ENCODE data around the gene ITIH5. TPM values are rescaled to one million over a fixed set of nuclear protein-coding genes. Genes with fewer than 3 reads are reported as not detected.

The ITIH5 gene
- total and polyA plus RNA-seq, 2 of the 8 experiments (the other 6 are each of a cell fraction or from before 2014, with no cell fraction given) = 5.8 to 7.6 TPM

GRCh38 chr10:7710446-7710845 lies 43.7 kb upstream of the ITIH5 start:
- H4K91ac ChIP-seq (replicated peaks; ENCODE audit: insufficient read length, low read length) = no peak overlapping the region
- no peaks in the 10 kb centered on the region for H3K79me1 ChIP-seq (ENCODE audit: low read depth, low read length)
- no peaks in the 10 kb centered on the region for H3K9me3 ChIP-seq (ENCODE audit: insufficient read depth in 2 of 2, low read depth in 1 of 2, low read length in 1 of 2)
- H4K5ac ChIP-seq (ENCODE audit: insufficient read length, low read depth, low read length) = no peak overlapping the region
- no peak overlapping the region for H2AFZ ChIP-seq (ENCODE audit: low read length)
- H3K14ac ChIP-seq (ENCODE audit: insufficient read length) = no peak overlapping the region
- H4K20me1 ChIP-seq (replicated peaks in 1 of 2; ENCODE audit: control insufficient read depth in 1 of 2, insufficient read depth in 2 of 2, low read length in 2 of 2) = no peaks in the 10 kb centered on the region
- no peak overlapping the region for H2AK5ac ChIP-seq (ENCODE audit: low read depth, low read length)
- H3K4me2 ChIP-seq (ENCODE audit: insufficient read depth in 1 of 2, low read depth in 2 of 2, low read length in 2 of 2) = no peak overlapping the region
- H3K79me2 ChIP-seq (ENCODE audit: control insufficient read depth in 1 of 2, insufficient read depth in 2 of 2, low read length in 2 of 2) = no peaks in the 10 kb centered on the region
- H3K18ac ChIP-seq (ENCODE audit: extremely low read depth, low read length) = no peak overlapping the region
- no peak overlapping the region for H4K8ac ChIP-seq (ENCODE audit: extremely low read depth, insufficient read depth, low read length)
- ChIA-PET POLR2A (ENCODE audit: partially characterized antibody) (no interaction called here), CTCF (ENCODE audit: partially characterized antibody) (no interaction called here)
- H2BK120ac ChIP-seq (replicated peaks; ENCODE audit: low read depth, low read length) = no peak overlapping the region
- H3K27me3 ChIP-seq (replicated peaks in 1 of 4; ENCODE audit: control insufficient read depth in 3 of 4, extremely low read depth in 1 of 4, insufficient read depth in 3 of 4, low read length in 3 of 4) = no peaks in the 10 kb centered on the region
- H3K4me1 ChIP-seq (replicated peaks in 1 of 4; ENCODE audit: control insufficient read depth in 3 of 4, insufficient read depth in 4 of 4, low read length in 3 of 4) = no peaks in the 10 kb centered on the region
- 80% methylated on average over 1 of the region's 1 CpG; no CpG with 5 or more reads in 1 of the 2 experiments for WGBS, 2 experiments (ENCODE audit: extremely low coverage in 1 of 2, insufficient coverage in 1 of 2, insufficient read length in 1 of 2, insufficient replicate concordance in 2 of 2, low coverage in 1 of 2, low lambda C conversion rate in 2 of 2, missing lambda C conversion rate in 1 of 2)
- no peak overlapping the region for H2BK15ac ChIP-seq (ENCODE audit: low read length)
- no peak overlapping the region for H3K23ac ChIP-seq (ENCODE audit: insufficient read length)
- FAIRE-seq = no peak
- no peaks in the 10 kb centered on the region for H3K23me2 ChIP-seq (ENCODE audit: low read depth, low read length)
- no peak for DNase-seq (ENCODE audit: low read depth in 1 of 2, low spot score in 2 of 2)
- no peak overlapping the region for H3K56ac ChIP-seq (replicated peaks; ENCODE audit: insufficient read length, low read depth, low read length)
- H2BK12ac ChIP-seq (ENCODE audit: low read depth, low read length) = no peak overlapping the region
- no peak overlapping the region for H2BK20ac ChIP-seq (ENCODE audit: low read length)
- H3K36me3 ChIP-seq (ENCODE audit: control insufficient read depth in 2 of 4, insufficient read depth in 4 of 4, low read length in 3 of 4) = no peaks in the 10 kb centered on the region
- no peak overlapping the region for H3K4me3 ChIP-seq (ENCODE audit: extremely low read depth in 1 of 4, insufficient read depth in 2 of 4, low read depth in 3 of 4, low read length in 4 of 4)
- no peak overlapping the region for H3K4ac ChIP-seq (replicated peaks; ENCODE audit: insufficient read length, low read depth, low read length)
- no peak overlapping the region for H2BK5ac ChIP-seq (ENCODE audit: low read depth, low read length)
- no peak overlapping the region for H3K9ac ChIP-seq (replicated peaks in 1 of 4; ENCODE audit: extremely low read depth in 1 of 4, low read depth in 3 of 4, low read length in 3 of 4)
- no peak overlapping the region for H3K27ac ChIP-seq (ENCODE audit: low read depth, low read length)
- no peak for TF ChIP-seq PHF8 (conservative IDR thresholded peaks at IDR 0.05; ENCODE audit: low read depth, low read length)

Measured in H1 (cell line).